ENCODE results near the gene CYBA. TPM values are rescaled to one million over a fixed set of nuclear protein-coding genes. Genes with fewer than 3 reads are reported as not detected.
A peak's percentile ranks its signal among the peaks of the same experiment; 100 is the strongest.

Gene CYBA
- total RNA-seq, 2 experiments from 2014 or later, result 359 to 601 TPM

GRCh38 chr16:88661468-88661867 is 10.6 kb upstream of the CYBA start:
- no peak for DNase-seq (ENCODE audit: low spot score)
- ChIA-PET POLR2A (no interaction called here), CTCF (ENCODE audit: unreplicated experiment) (no interaction called here)
- peaks cover 24% of the 10 kb centered on the region; the same call in 1 of the 2 replicates for H3K36me3 ChIP-seq (ENCODE audit: insufficient read depth, low read length)
- H3K4me2 ChIP-seq (ENCODE audit: low read length), result peak overlapping the region; percentile 83
- no peak overlapping the region for H2AFZ ChIP-seq (ENCODE audit: low read length)
- no TSS peak for BruUV-seq (replicated peaks)
- intact Hi-C loops (cut with micrococcal nuclease; ENCODE audit: unreplicated experiment), result loop anchor here (5.0 to 10.0 kb wide), 3 partner anchors 121 to 207 kb away; partner anchors contain the start of genes CDT1 and ZFPM1
- H3K79me2 ChIP-seq (ENCODE audit: insufficient read depth, low read depth, low read length), result peaks cover 37% of the 10 kb centered on the region; the same call in 1 of the 2 replicates
- H3K4me1 ChIP-seq (ENCODE audit: insufficient read depth, low read length, poor library complexity, severe bottlenecking), result peaks cover 31% of the 10 kb centered on the region
- H3K9me3 ChIP-seq (ENCODE audit: low read length), result no peaks in the 10 kb centered on the region
- no peaks in the 10 kb centered on the region for H3K9me2 ChIP-seq (ENCODE audit: insufficient read depth, low read length)
- H3K4me3 ChIP-seq (ENCODE audit: low read depth, low read length, poor library complexity, severe bottlenecking), result peak overlapping the region; percentile 86
- H4K20me1 ChIP-seq (ENCODE audit: insufficient read depth, low read length), result no peaks in the 10 kb centered on the region
- TF ChIP-seq EZH2phosphoT487 (IDR thresholded peaks at IDR 0.05; ENCODE audit: borderline replicate concordance, low read depth, low read length) (no peak), CTCF (conservative IDR thresholded peaks at IDR 0.05; ENCODE audit: low read length) (no peak)
- H3K27ac ChIP-seq (ENCODE audit: low read depth, low read length, poor library complexity, severe bottlenecking), result peak overlapping the region; percentile 55

GRCh38 chr16:88659160-88659559 is 8.3 kb upstream of the CYBA start:
- ChIA-PET POLR2A (no interaction called here), CTCF (ENCODE audit: unreplicated experiment) (interaction anchor here (0.6 kb wide), 1 partner anchor 69 kb away, joined by 3 read pairs; no protein-coding TSS in a partner anchor)
- Histone ChIP-seq H3K9me2 (ENCODE audit: insufficient read depth, low read length) (no peaks in the 10 kb centered on the region), H3K4me2 (ENCODE audit: low read length) (no peak overlapping the region), H3K36me3 (ENCODE audit: insufficient read depth, low read length) (peaks cover 33% of the 10 kb centered on the region; the same call in 1 of the 2 replicates), H3K4me3 (ENCODE audit: low read depth, low read length, poor library complexity, severe bottlenecking) (no peak overlapping the region), H3K9me3 (ENCODE audit: low read length) (no peaks in the 10 kb centered on the region), H2AFZ (ENCODE audit: low read length) (no peak overlapping the region), H3K4me1 (ENCODE audit: insufficient read depth, low read length, poor library complexity, severe bottlenecking) (peaks cover 12% of the 10 kb centered on the region), H4K20me1 (ENCODE audit: insufficient read depth, low read length) (no peaks in the 10 kb centered on the region), H3K27ac (ENCODE audit: low read depth, low read length, poor library complexity, severe bottlenecking) (no peak overlapping the region), H3K79me2 (ENCODE audit: insufficient read depth, low read depth, low read length) (peaks cover 37% of the 10 kb centered on the region; the same call in 1 of the 2 replicates)
- intact Hi-C loops (cut with micrococcal nuclease; ENCODE audit: unreplicated experiment), result no loop called here
- no peak for TF ChIP-seq CTCF (conservative IDR thresholded peaks at IDR 0.05; ENCODE audit: low read length)
- TF ChIP-seq EZH2phosphoT487 (IDR thresholded peaks at IDR 0.05; ENCODE audit: borderline replicate concordance, low read depth, low read length), result no peak
- DNase-seq (ENCODE audit: low spot score), result no peak
- BruUV-seq (replicated peaks), result no TSS peak

GRCh38 chr16:88658714-88659113 is 7.9 kb upstream of the CYBA start:
- POLR2A ChIA-PET, result no interaction called here
- no TSS peak for BruUV-seq (replicated peaks)
- Histone ChIP-seq H2AFZ (ENCODE audit: low read length) (no peak overlapping the region), H3K36me3 (ENCODE audit: insufficient read depth, low read length) (peaks cover 33% of the 10 kb centered on the region; the same call in 1 of the 2 replicates), H3K27ac (ENCODE audit: low read depth, low read length, poor library complexity, severe bottlenecking) (no peak overlapping the region), H3K4me1 (ENCODE audit: insufficient read depth, low read length, poor library complexity, severe bottlenecking) (peaks cover 9% of the 10 kb centered on the region), H3K9me2 (ENCODE audit: insufficient read depth, low read length) (no peaks in the 10 kb centered on the region), H4K20me1 (ENCODE audit: insufficient read depth, low read length) (no peaks in the 10 kb centered on the region), H3K4me2 (ENCODE audit: low read length) (no peak overlapping the region), H3K9me3 (ENCODE audit: low read length) (no peaks in the 10 kb centered on the region), H3K79me2 (ENCODE audit: insufficient read depth, low read depth, low read length) (peaks cover 33% of the 10 kb centered on the region; the same call in 1 of the 2 replicates), H3K4me3 (ENCODE audit: low read depth, low read length, poor library complexity, severe bottlenecking) (no peak overlapping the region)
- no peak for DNase-seq (ENCODE audit: low spot score)
- TF ChIP-seq CTCF (conservative IDR thresholded peaks at IDR 0.05; ENCODE audit: low read length) (no peak), EZH2phosphoT487 (IDR thresholded peaks at IDR 0.05; ENCODE audit: borderline replicate concordance, low read depth, low read length) (no peak)
- CTCF ChIA-PET (ENCODE audit: unreplicated experiment), result no interaction called here
- intact Hi-C loops (cut with micrococcal nuclease; ENCODE audit: unreplicated experiment), result no loop called here
